Measurements from ENCODE around the gene FTSJ3.
"Not testable (repeated sequence)": the region's sequence is repeated elsewhere in the genome, so short reads cannot be mapped to it uniquely, and the experiment has no call there.

The FTSJ3 gene

DNA sequence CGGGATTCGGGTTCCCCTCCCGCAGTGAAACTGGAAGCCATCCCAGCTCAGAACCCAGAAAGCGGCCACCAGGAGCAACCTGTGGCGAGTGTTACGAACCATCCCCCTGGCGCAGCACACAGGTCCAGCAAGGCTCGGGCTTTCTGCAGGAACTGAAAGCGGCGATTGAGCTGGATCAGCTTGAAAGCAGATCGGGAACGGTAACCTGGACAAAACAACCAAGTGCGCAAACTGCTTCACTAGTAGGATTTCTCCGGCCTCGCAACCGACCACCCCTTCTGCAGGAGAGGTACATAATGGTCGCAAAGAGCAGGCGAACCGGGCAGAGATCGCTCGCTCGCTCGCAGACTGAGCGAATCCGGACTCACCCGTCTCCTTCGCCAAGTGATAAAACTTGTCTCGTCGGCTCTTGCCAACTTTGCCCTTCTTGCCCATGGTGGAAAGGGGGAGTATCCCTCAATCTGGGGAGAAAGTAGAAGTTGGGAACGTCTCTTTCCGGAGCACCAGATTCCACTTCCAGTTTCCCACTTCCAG is 928 bp downstream of the FTSJ3 start:
- peak; percentile 41 for DNase-seq (ENCODE audit: low spot score)

DNA sequence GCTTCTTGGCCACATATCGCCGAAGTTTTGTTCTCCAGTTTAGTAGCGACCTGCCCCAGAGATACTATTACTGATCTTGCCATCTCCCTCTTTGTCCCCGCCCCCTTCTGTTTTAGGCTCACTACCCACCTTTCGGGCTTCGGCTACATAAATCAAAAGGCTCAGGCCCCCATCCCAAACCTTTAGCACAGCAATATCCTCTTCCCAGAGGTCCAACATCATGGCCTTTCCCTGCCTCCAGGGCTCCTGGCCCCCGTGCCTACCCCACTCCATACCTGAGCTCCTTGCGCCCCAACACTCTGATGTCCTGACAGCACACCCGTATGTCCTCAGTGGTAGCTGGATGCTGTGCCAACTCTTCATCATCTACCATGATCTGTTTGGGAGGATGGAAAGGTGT is 3.1 kb downstream of the FTSJ3 start:
- DNase-seq (ENCODE audit: low spot score) = no peak

GRCh38 chr17:63823659-63824331 is 3.7 kb downstream of the FTSJ3 start:
- DNase-seq (ENCODE audit: low spot score) = no peak

- no peak for DNase-seq (ENCODE audit: low spot score)
These were observed 4.9 kb downstream of the FTSJ3 start for GRCh38 chr17:63822537-63822936.

DNA sequence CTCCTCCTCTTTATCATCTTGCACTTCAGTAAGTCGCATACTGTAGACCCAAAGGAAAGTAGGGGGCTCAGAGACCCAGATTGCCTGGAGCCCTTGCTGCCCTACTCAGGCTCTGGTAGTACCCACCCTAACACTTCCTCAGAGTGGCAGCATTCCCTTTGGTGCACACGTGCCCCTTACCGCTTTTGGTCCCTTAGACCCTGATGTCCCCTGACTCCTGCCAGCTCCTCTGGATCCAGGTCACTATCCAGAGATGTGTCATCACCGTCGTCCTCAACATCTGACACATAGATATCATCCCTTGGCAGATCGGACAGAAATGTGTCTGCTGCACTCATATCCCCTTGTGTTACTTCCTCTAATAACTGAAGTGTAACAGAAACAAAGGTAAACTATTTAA is 5.7 kb downstream of the FTSJ3 start:
- DNase-seq (ENCODE audit: low spot score) = no peak

DNA sequence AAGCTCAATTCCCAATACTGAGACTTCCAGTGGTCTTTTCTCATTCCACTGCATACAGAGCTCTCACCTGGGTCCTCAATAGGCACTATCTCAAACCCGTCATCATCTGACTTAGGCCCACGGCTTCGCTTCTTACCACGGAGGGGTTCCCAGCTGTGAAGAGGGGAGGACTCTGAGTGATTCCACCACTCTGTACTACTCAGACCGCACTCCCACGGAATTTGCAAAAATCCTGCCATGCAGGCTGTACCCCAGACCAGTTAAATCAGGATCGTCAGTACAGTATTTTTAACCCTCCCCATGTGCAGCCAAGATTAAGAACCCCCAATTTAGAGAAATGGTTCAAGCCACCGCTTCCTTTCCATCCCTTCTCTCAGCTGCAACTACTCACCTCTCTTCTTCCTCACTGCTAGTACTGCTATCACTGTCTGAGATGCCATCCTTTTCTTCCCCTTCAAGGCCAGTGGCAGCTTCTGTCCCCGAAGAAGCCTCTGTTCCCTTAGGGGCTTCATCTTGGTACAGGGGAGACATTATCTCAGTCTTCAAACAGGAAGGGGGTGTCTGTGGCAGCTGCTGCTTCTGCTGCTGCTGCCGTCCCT is 6.4 kb downstream of the FTSJ3 start:
- DNase-seq (ENCODE audit: low spot score) = no peak

- DNase-seq (ENCODE audit: low spot score) = no peak
These were observed 7.6 kb downstream of the FTSJ3 start for GRCh38 chr17:63819585-63820537.

GRCh38 chr17:63819131-63819530 is 8.3 kb downstream of the FTSJ3 start:
- DNase-seq (ENCODE audit: low spot score) = no peak

DNA sequence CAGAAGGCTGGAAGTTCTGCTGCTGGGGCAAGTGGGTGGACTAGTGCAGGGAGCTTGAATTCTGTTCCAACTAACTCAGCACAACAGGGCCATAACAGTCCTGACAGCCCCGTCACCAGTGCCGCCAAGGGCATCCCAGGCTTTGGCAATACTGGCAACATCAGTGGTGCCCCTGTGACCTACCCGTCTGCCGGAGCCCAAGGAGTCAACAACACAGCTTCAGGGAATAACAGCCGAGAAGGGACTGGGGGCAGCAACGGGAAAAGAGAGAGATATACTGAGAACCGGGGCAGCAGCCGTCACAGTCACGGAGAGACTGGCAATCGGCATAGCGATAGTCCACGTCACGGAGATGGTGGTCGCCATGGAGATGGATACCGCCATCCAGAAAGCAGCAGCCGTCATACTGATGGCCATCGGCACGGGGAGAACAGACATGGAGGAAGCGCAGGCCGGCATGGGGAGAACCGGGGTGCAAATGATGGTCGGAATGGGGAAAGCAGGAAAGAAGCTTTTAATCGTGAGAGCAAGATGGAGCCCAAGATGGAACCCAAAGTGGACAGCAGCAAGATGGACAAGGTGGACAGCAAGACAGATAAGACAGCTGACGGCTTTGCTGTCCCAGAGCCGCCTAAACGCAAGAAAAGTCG is 9.6 kb downstream of the FTSJ3 start:
- DNase-seq (ENCODE audit: low spot score) = no peak

GRCh38 chr17:63816669-63817068 is 10.8 kb downstream of the FTSJ3 start:
- DNase-seq (ENCODE audit: low spot score) = no peak

- no peak for DNase-seq (ENCODE audit: low spot score)
These were observed 11.3 kb downstream of the FTSJ3 start for GRCh38 chr17:63816123-63816522.

GRCh38 chr17:63809970-63810369 is 17.5 kb downstream of the FTSJ3 start:
- no peak for DNase-seq (ENCODE audit: low spot score)

DNA sequence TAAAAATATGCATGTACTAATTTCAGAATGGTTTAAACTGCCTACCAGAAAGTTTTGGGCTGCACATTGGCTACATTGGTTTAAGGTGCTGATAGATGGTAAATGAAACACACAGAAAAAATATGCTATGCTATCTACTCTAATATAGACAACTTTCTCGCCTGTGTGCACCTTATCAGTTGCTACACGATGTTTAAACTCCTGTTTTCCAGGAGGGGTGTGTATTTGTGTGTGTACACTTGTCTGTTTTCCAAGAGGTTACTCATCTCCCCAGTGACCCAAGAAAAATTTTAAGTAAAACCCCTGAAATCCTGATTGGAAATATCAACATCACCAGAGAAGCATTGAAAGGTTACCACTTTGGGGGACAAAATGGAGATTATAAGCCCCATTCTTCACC is 21.9 kb downstream of the FTSJ3 start:
- DNase-seq (ENCODE audit: low spot score) = no peak

DNA sequence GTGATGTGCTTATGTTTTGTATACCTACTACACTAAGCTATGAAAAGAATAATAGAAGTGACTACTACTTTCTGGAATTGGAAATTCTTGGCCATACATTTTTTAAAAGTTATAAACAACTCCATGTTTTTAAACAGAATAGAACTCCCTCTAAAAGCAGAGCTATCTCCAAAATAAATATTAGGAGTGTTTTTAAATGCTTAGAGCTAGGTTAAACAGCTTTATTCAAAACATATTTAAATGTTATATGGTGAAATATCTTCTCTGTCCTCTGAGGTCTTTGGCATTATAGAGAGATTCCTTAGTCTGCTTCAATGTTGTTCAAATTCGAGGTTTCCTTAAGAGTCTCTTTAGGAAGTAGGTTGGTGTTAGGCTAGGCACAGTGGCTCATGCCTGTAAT is 23.1 kb downstream of the FTSJ3 start:
- no peak for DNase-seq (ENCODE audit: low spot score)

DNA sequence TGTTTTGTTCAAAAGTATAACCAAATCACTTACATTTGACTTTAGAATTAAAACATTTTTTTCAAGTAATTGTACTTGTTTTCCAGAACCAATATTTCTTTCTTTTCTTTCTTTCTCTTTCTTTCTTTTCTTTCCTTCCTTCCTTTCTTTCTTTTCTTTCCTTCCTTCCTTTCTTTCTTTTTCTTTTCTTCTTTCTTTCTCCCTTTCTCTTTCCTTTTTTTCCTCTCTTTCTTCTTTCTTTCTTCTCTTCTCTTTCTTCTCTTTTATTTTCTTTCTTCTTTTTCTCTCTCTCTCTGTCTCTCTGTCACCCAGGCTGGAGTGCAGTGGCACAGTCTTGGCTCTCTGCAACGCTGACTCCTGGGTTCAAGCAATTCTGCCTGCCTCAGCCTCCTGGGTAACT is 26.7 kb downstream of the FTSJ3 start:
- no peak for DNase-seq (ENCODE audit: low spot score)

- no peak for DNase-seq (ENCODE audit: low spot score)
These were observed 28.8 kb downstream of the FTSJ3 start for GRCh38 chr17:63798572-63799106.

DNA sequence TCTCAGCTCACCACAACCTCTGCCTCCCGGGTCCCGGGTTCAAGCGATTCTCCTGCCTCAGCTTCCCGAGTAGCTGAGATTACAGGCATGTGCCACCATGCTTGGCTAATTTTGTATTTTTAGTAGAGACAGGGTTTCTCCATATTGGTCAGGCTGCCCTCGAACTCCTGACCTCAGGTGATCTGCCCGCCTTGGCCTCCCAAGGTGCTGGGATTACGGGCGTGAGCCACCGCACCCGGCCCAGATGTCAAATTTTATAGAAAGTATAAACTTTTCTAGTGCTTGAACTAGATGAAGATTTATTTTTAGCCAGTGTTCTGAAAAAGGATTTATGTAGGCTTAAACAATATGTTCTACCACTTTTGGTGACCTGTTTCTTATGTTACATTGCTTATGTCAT is 31.1 kb downstream of the FTSJ3 start:
- DNase-seq (ENCODE audit: low spot score) = not testable (repeated sequence)

DNA sequence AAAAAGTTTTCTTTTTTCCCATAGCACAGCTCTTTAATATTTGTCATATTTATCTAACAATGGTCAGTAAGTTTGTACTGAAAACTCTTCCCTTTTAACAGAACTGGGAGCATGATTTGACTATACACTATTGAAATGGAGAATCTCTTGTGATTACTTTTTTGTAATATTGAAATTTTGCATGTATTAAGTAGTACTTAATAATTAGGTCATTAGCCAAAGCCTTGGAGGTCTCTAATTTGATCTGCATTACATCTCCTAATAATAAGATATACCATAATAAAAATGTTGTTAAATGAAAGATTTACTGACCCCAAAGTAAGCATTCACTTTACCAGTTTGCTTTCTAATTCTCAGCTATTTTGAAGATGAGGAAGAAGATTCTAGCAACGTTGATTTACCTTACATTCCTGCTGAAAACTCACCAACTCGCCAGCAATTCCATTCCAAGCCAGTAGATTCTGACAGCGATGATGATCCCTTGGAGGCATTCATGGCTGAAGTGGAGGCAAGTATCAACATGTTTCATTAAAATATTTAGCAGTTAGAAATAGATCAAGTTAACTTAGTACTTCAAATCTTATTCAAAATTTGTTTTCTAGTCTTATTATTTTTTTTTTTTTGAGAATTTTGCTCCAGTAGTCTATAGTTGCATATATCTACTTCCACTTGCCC is 35.3 kb downstream of the FTSJ3 start:
- no peak for DNase-seq (ENCODE audit: low spot score)

GRCh38 chr17:63790057-63790456 is 37.4 kb downstream of the FTSJ3 start:
- DNase-seq (ENCODE audit: low spot score) = no peak

DNA sequence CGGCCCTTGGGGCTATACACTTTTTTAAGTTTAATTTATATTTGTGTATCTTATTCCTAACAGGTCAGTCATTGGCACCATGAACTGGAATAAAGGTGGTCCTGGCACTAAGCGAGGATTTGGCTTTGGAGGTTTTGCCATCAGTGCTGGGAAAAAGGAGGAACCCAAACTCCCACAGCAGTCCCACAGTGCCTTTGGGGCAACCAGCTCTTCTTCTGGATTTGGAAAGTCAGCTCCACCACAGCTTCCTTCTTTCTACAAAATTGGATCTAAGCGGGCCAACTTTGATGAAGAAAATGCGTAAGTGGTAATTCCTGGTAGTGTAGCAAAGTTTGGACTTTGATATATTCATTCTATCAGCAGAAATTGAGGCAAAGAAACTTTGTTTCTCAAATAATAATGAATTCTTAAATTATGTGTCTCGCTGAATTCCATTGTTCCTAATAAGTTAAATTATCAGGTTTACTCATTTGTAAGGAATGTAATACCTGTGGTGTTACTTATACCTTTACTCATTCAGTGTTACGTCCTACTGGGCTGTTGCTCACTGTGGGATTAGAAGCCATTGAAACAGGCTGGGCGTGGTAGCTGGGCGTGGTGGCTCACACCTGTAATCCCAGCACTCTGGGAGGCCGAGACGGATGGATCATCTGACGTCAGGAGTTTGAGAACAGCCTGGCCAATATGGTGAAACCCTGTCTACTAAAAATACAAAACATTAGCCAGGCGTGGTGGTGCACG is 40.3 kb downstream of the FTSJ3 start:
- DNase-seq (ENCODE audit: low spot score) = no peak

DNA sequence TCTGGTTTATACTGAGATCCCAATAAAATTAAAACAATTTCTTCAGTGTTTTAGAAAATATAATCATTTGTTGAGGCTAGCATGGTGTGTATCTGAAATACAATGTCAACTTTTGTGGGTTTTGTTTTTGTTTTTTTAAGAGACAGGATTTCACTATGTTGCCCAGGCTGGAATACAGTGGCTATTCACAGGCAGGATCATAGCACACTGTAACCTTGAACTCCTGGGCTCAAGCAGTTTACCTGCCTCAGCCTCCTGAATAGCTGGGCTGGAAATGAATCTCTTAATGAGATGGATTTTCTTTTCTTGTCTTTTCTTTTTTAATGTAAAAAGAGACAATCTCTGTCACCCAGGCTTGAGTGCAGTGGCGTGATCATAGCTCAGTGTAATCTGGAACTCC is 41.3 kb downstream of the FTSJ3 start:
- DNase-seq (ENCODE audit: low spot score) = no peak

Data from GM03348 (cell line).